ENCODE measurements around the gene VMO1. TPM values are rescaled to one million over a fixed set of nuclear protein-coding genes. Genes with fewer than 3 reads are reported as not detected.
A peak's percentile ranks its signal among the peaks of the same experiment; 100 is the strongest.

VMO1 gene
- total RNA-seq, 2 donors from 2014 or later = 3.9 TPM; not detected in 1

DNA sequence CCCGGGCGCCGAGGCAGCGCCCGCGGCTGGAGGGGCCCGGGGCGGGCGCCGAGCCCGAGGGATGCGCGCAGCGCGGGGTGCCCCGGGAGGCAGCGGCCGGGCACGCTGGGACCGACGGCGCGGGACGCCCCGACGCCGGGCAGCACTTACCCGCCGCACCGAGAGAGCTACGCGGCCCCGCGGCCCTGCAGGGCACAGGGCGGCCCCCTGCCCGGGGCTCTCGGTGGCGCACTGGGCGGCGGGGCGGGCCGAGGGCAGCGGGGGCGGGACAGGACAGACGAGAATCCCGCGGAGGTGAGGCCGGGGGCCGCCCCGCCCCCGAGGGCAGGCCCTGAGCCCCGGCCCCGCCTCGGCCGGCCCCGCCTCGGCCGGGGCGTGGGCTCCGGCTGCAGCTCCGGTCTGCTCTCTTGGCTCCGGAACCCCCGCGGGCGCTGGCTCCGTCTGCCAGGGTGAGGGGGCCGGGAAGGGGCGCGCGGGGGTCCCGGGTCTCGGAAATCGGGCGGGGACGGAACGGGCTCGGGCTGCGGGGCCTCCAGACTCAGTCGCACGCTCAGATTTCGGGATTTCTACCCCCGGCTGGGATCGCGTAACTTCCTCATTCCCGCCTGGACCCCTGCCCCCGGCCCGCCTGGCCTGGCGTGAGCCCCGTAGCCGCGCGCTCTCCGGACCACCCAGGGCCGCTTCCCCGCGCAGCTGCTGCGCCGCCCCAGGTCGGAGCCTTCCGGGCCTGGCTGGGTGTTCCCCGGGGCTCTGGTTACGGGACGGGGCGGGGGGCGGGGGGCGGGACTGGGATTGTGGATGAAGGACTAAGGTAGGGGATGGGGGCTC lies 20.8 kb upstream of the VMO1 start, which contains the start of gene PLD2:
Gene PLD2 (plus strand): TSS at position 376 of the 828 bp plus-strand sequence. CDS start 621 bp downstream, outside the sequence.
- H3K4me3 ChIP-seq = peak within 1 kb of the TSS; percentile 87 to 93
- peaks cover 0 to 22% of the 10 kb centered on the region in 2 donors for H3K4me1 ChIP-seq
- H3K27me3 ChIP-seq = no peaks in the 10 kb centered on the region
- peak; percentile 76 for DNase-seq (ENCODE audit: low spot score)
- H3K27ac ChIP-seq = peak within 1 kb of the TSS; percentile 71 to 86
- no peaks in the 10 kb centered on the region for H3K9me3 ChIP-seq
- TF ChIP-seq, protein P1, sequence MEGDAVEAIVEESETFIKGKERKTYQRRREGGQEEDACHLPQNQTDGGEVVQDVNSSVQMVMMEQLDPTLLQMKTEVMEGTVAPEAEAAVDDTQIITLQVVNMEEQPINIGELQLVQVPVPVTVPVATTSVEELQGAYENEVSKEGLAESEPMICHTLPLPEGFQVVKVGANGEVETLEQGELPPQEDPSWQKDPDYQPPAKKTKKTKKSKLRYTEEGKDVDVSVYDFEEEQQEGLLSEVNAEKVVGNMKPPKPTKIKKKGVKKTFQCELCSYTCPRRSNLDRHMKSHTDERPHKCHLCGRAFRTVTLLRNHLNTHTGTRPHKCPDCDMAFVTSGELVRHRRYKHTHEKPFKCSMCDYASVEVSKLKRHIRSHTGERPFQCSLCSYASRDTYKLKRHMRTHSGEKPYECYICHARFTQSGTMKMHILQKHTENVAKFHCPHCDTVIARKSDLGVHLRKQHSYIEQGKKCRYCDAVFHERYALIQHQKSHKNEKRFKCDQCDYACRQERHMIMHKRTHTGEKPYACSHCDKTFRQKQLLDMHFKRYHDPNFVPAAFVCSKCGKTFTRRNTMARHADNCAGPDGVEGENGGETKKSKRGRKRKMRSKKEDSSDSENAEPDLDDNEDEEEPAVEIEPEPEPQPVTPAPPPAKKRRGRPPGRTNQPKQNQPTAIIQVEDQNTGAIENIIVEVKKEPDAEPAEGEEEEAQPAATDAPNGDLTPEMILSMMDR (IDR thresholded peaks at IDR 0.05) = no peak
- peaks cover 5% of the 10 kb centered on the region for H3K36me3 ChIP-seq

DNA sequence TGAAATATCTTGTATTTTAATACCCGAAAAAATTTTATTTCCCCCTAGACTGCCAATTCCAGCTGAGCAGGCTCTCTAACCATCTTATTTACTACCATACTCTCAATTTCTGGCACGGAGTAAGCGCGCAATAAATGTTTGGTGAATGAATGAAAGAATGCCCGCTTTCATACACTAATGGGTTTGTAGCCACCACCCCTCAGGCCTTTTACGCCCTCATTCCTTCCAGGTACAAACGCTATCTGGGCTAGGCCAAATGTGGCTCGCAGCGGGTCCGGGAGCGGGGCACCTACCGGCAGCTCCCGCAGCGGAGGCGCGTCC lies 20.3 kb upstream of the VMO1 start:
- TF ChIP-seq, protein P1 (IDR thresholded peaks at IDR 0.05) = no peak
- H3K4me3 ChIP-seq = peak overlapping the region; percentile 87 to 93
- H3K9me3 ChIP-seq = no peaks in the 10 kb centered on the region
- peaks cover 5% of the 10 kb centered on the region for H3K36me3 ChIP-seq
- no peaks in the 10 kb centered on the region for H3K27me3 ChIP-seq
- DNase-seq (ENCODE audit: low spot score) = no peak
- peak overlapping the region in 1 of 2 donors; percentile 46 for H3K27ac ChIP-seq
- H3K4me1 ChIP-seq = peaks cover 0 to 22% of the 10 kb centered on the region in 2 donors

DNA sequence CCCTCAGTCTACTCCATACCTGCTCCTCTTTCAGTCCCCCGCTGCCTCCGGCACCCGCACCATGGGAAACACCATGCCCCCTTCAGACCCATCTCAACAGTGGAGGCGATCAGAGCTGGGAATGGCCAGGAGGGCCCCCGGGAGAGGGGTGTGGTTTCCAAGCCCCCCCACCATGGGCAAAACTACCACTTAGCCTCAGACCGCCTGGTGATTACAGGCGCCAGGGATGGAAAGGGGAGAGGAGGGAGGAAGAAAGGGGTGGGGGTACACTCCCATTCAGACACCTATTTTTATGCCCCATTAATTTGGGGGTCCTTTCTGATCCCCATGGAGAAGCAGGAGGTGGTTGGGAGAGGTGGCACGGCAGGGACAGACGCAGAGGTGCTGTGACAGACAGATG lies 16.1 kb upstream of the VMO1 start, which contains the start of gene C17orf114:
Gene C17orf114 (minus strand): TSS at position 101 of the 400 bp plus-strand sequence.
- Histone ChIP-seq H3K27ac (no peak within 1 kb of the TSS), H3K4me3 (no peak within 1 kb of the TSS), H3K27me3 (no peaks in the 10 kb centered on the region), H3K9me3 (no peaks in the 10 kb centered on the region), H3K36me3 (peaks cover 12% of the 10 kb centered on the region), H3K4me1 (peaks cover 0 to 8% of the 10 kb centered on the region in 2 donors)
- TF ChIP-seq, protein P1 (IDR thresholded peaks at IDR 0.05) = no peak
- no peak for DNase-seq (ENCODE audit: low spot score)

DNA sequence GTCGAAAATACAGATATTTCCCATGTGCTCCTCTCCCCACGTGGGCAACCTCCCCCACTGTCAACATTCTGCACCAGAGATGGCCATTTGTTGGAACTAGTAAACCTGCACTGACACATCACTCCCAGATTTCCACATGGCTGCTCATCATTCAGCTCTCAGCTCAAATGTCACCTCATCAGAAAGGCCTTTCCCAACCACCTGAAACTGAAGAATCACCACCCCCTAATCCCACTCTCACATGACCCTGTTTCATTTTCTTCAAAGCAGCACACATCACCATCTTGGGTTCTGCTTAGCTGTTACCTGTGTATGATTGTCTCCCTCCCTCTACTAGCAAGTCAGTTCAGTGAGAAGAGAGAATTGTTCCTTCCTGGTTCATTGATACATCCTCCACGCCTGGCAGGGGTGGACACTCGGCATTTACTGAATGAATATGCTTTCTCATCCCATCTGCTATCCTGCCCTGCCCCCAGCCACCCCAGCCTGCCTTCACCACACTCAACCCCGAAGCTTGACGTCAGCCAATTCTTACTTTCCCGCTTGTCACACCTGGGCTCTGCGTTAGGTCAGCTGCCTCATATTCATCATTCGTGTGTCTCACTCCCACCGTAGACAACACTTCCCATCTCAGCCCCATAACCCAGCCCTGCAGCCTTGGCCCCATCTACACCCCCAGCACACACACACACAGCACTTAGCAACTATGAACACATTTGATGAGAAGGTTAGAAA lies 14.5 kb upstream of the VMO1 start:
- no peak overlapping the region for H3K27ac ChIP-seq
- no peaks in the 10 kb centered on the region for H3K9me3 ChIP-seq
- TF ChIP-seq, protein P1 (IDR thresholded peaks at IDR 0.05) = no peak
- H3K4me3 ChIP-seq = no peak overlapping the region
- no peaks in the 10 kb centered on the region for H3K27me3 ChIP-seq
- peaks cover 0 to 10% of the 10 kb centered on the region in 2 donors for H3K4me1 ChIP-seq
- no peak for DNase-seq (ENCODE audit: low spot score)
- peaks cover 12% of the 10 kb centered on the region for H3K36me3 ChIP-seq

DNA sequence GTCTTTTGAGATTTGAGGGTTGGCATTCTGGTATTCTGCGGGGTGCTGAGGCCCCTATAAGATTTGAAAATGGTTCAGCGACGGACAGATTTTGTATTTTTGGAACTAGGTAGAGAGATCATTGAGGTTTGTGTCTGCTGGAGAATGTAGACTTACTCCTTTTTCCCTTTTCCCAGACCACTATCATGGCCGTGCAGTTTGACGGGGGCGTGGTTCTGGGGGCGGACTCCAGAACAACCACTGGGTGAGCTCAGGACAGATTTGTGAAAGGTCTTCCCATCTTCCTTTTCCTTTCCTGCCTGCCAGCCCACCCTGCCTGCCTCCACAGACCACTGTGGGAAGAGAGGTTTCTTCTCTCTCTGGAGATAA lies 10.4 kb upstream of the VMO1 start:
- peak overlapping the region; percentile 70 to 79 for H3K4me3 ChIP-seq
- peaks cover 12% of the 10 kb centered on the region for H3K36me3 ChIP-seq
- TF ChIP-seq, protein P1 (IDR thresholded peaks at IDR 0.05) = no peak
- no peaks in the 10 kb centered on the region for H3K27me3 ChIP-seq
- no peak for DNase-seq (ENCODE audit: low spot score)
- H3K27ac ChIP-seq = peak overlapping the region; percentile 79 to 87
- peaks cover 0 to 10% of the 10 kb centered on the region in 2 donors for H3K4me1 ChIP-seq
- no peaks in the 10 kb centered on the region for H3K9me3 ChIP-seq

Data from right atrium auricular region (tissue), 2 donors.